ENCODE data around the gene GNL1.

The GNL1 gene

DNA sequence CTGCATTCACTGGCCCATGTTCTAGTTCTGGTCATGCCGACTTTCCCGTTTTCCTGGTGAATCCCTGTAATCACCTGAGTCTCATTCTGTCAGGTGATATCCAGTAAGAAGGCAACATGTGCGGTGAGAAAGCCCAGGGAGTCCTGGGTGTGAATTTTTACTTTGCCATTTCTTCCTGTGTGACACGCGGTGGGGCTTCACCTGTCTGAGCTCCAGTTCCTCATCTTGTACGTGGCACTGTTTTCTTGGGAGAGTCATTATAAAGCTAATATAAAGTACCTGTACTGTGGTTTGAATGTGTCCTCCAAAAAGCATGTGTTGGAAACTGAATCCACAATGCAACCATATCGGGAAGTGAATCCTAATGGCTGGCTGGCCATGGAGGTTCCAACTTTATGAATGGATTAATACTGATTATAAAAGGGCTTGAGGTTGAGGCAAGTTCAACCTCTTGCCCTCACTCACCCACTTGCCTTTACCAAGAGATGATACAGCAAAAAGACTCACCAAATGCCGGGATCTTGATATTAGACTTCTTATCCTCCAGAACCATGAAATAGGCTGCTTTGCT is 61.9 kb downstream of the GNL1 start:
- no peaks in the 10 kb centered on the region for H3K27me3 Mint-ChIP-seq
- peaks cover 69% of the 10 kb centered on the region for H3K36me3 Mint-ChIP-seq (ENCODE audit: insufficient read depth)

DNA sequence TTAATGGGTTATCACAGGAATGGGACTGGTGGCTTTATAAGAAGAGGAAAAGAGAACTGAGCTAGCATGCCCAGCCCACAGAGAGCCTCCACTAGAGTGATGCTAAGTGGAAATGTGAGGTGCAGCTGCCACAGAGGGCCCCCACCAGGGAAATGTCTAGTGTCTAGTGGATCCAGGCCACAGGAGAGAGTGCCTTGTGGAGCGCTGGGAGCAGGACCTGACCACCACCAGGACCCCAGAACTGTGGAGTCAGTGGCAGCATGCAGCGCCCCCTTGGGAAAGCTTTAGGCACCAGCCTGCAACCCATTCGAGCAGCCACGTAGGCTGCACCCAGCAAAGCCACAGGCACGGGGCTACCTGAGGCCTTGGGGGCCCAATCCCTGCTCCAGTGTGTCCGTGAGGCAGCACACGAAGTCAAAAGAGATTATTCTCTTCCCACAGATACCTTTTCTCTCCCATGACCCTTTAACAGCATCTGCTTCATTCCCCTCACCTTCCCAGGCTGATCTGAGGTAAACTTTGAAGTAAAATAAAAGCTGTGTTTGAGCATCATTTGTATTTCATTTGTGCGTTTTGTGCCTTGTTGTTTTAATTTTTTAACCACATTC is 62.5 kb downstream of the GNL1 start:
- ATAC-seq (replicated peaks), result peak; percentile 7
- DNase-seq, result peak in 1 of 3 experiments; percentile 54
- Mint-ChIP-seq H3K4me1 (ENCODE audit: low read depth in 2 of 2) (peaks cover 61 to 69% of the 10 kb centered on the region in 2 donors), H3K9me3 (no peaks in the 10 kb centered on the region), H3K36me3 (ENCODE audit: insufficient read depth) (peaks cover 75% of the 10 kb centered on the region), H3K27me3 (no peaks in the 10 kb centered on the region), H3K4me3 (peak overlapping the region; percentile 92 to 99), H3K27ac (peak overlapping the region; percentile 77 to 100)

More for the DNA sequence above, 61.9 kb downstream of the GNL1 start:
- Mint-ChIP-seq H3K9me3 (no peaks in the 10 kb centered on the region), H3K4me1 (ENCODE audit: low read depth in 2 of 2) (peaks cover 56 to 63% of the 10 kb centered on the region in 2 donors), H3K4me3 (peak overlapping the region; percentile 92 to 99), H3K27ac (peak overlapping the region; percentile 77 to 100)
- DNase-seq (peak in 1 of 3 experiments; percentile 31), ATAC-seq (replicated peaks) (peak; percentile 14)

DNA sequence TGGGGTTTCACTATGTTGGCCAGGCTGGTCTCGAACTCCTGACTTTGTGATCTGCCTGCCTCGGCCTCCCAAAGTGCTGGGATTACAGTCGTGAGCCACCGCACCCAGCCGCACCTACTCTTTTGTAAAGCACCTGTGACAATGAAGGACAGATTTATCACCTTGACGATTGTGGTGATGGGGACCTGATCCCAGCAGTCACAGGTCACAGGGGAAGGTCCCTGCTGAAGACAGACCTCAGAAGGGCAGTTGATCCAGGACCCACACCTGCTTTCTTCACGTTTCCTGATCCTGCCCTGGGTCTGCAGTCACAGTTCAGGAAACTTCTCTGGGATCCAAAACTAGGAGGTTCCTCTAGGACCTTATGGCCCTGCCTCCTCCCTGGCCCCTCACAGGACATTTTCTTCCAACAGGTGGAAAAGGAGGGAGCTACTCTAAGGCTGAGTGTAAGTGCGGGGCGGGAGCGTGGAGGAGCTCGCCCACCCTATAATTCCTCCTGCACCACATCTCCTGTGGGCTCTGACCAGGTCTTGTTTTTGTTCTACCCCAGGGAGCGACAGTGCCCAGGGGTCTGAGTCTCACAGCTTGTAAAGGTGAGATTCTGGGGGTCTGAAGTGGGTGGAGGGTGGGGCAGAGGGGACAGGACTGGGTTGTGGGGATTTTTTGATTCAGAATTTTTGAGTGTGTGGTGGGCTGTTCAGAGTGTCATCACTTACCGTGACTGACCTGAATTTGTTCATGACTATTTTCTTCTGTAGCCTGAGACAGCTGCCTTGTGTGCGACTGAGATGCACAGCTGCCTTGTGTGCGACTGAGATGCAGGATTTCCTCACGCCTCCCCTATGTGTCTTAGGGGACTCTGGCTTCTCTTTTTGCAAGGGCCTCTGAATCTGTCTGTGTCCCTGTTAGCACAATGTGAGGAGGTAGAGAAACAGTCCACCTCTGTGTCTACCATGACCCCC is 64.0 kb downstream of the GNL1 start:
- H3K4me1 Mint-ChIP-seq (ENCODE audit: low read depth in 2 of 2), result peaks cover 61 to 68% of the 10 kb centered on the region in 2 donors
- H3K27me3 Mint-ChIP-seq, result no peaks in the 10 kb centered on the region
- H3K9me3 Mint-ChIP-seq, result no peaks in the 10 kb centered on the region
- DNase-seq (peak in 1 of 3 experiments; percentile 25), ATAC-seq (replicated peaks) (peak; percentile 1)
- peak overlapping the region; percentile 92 to 99 for H3K4me3 Mint-ChIP-seq
- H3K27ac Mint-ChIP-seq, result peak overlapping the region; percentile 77 to 100
- peaks cover 73% of the 10 kb centered on the region for H3K36me3 Mint-ChIP-seq (ENCODE audit: insufficient read depth)
